ENCODE measurements around the gene GPR21. TPM values are rescaled to one million over a fixed set of nuclear protein-coding genes. Genes with fewer than 3 reads are reported as not detected.

GPR21 gene
- total RNA-seq, 1 donor from 2014 or later: 2.9 TPM

DNA sequence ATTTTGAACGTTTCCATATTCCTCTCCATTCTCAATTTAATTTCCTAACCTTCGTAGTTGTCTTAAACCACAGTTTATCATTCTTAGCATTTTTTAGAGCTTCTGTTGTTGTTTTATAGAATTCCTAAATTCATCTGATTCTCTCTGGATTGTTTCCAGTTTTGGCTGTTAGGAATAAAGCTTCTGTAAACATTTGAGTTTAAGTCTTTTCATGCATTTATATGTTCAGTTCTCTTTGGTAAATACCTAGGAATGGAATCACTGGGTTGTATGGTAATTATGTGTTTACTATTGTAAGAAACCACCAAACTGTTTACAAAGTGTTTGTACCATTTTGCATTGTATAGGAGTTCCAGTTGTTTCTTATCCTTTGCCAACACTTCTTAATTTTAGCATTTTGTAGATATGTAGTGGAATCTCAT is 29.7 kb downstream of the GPR21 start:
- TF ChIP-seq, protein P1, sequence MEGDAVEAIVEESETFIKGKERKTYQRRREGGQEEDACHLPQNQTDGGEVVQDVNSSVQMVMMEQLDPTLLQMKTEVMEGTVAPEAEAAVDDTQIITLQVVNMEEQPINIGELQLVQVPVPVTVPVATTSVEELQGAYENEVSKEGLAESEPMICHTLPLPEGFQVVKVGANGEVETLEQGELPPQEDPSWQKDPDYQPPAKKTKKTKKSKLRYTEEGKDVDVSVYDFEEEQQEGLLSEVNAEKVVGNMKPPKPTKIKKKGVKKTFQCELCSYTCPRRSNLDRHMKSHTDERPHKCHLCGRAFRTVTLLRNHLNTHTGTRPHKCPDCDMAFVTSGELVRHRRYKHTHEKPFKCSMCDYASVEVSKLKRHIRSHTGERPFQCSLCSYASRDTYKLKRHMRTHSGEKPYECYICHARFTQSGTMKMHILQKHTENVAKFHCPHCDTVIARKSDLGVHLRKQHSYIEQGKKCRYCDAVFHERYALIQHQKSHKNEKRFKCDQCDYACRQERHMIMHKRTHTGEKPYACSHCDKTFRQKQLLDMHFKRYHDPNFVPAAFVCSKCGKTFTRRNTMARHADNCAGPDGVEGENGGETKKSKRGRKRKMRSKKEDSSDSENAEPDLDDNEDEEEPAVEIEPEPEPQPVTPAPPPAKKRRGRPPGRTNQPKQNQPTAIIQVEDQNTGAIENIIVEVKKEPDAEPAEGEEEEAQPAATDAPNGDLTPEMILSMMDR (IDR thresholded peaks at IDR 0.05; ENCODE audit: unreplicated experiment): no peak
- Mint-ChIP-seq H3K27me3 (no peaks in the 10 kb centered on the region), H3K36me3 (ENCODE audit: insufficient read depth) (peaks cover 22% of the 10 kb centered on the region), H3K4me1 (ENCODE audit: low read depth) (no peaks in the 10 kb centered on the region), H3K9me3 (ENCODE audit: low read depth) (no peaks in the 10 kb centered on the region), H3K27ac (no peak overlapping the region), H3K4me3 (ENCODE audit: low read depth) (no peak overlapping the region)
- DNase-seq (ENCODE audit: low spot score, unreplicated experiment): no peak

DNA sequence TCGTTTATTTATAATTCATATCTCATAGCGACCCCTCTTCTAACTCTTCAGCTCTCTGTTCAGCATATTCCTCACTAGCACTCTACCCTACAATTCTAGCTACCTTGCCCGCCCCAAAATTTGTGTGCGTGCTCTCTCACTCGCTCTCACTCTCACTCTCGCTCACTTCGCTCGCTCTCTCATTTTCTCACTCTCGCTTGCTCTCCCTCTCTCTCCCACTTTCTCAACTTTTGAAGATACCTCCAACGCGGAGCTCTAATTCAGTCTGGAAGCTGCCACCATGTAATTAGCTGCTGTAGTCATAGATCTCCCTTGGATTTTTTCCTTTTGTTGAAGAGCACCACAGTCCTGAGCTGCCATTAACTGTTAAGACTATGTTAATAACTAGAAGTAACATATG is 30.4 kb downstream of the GPR21 start:
- peak overlapping the region; percentile 0 for H3K27ac Mint-ChIP-seq
- no peaks in the 10 kb centered on the region for H3K4me1 Mint-ChIP-seq (ENCODE audit: low read depth)
- no peak for DNase-seq (ENCODE audit: low spot score, unreplicated experiment)
- H3K36me3 Mint-ChIP-seq (ENCODE audit: insufficient read depth): peaks cover 20% of the 10 kb centered on the region
- no peaks in the 10 kb centered on the region for H3K9me3 Mint-ChIP-seq (ENCODE audit: low read depth)
- no peaks in the 10 kb centered on the region for H3K27me3 Mint-ChIP-seq
- TF ChIP-seq, protein P1 (IDR thresholded peaks at IDR 0.05; ENCODE audit: unreplicated experiment): no peak
- no peak overlapping the region for H3K4me3 Mint-ChIP-seq (ENCODE audit: low read depth)

DNA sequence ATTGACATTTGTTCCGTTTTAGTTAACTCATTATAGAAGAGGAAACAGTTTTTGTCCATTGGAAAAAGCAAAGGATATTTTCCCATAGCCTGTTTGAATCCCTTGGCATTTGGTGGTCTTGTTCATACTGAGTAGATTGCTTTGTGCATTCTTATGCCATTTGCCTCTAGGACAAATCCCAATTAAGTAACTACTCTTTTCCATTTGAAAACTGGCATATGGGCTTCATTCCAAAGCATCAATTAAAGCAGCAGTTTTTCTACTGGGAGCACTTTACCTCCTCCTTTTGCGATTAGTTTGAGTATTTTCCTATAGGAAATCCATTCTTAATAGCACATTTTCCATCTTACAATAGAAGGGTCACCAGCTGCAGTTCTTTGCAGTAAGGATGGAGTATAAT is 31.2 kb downstream of the GPR21 start:
- Mint-ChIP-seq H3K36me3 (ENCODE audit: insufficient read depth) (peaks cover 17% of the 10 kb centered on the region), H3K9me3 (ENCODE audit: low read depth) (no peaks in the 10 kb centered on the region), H3K27ac (no peak overlapping the region), H3K4me3 (ENCODE audit: low read depth) (no peak overlapping the region), H3K27me3 (no peaks in the 10 kb centered on the region), H3K4me1 (ENCODE audit: low read depth) (no peaks in the 10 kb centered on the region)
- TF ChIP-seq, protein P1 (IDR thresholded peaks at IDR 0.05; ENCODE audit: unreplicated experiment): no peak
- no peak for DNase-seq (ENCODE audit: low spot score, unreplicated experiment)

DNA sequence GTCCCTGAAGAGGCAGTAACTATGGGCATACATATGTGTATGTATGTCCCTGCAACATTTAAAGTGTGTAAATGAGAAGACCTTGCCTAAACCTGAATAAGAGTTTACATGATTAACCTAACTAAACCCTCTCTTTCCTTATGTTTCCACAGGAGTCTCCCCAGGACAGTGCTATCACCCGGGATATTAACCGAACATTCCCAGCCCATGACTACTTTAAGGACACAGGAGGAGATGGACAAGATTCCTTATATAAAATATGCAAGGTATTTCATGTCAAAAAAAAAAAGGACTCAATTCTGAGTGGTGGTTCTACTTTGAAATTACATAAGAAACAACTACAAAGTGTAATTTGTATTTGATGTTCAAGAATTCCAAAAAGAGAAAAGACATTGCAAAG is 31.7 kb downstream of the GPR21 start:
- H3K27ac Mint-ChIP-seq: no peak overlapping the region
- peaks cover 17% of the 10 kb centered on the region for H3K36me3 Mint-ChIP-seq (ENCODE audit: insufficient read depth)
- DNase-seq (ENCODE audit: low spot score, unreplicated experiment): no peak
- H3K9me3 Mint-ChIP-seq (ENCODE audit: low read depth): no peaks in the 10 kb centered on the region
- TF ChIP-seq, protein P1 (IDR thresholded peaks at IDR 0.05; ENCODE audit: unreplicated experiment): no peak
- H3K27me3 Mint-ChIP-seq: no peaks in the 10 kb centered on the region
- H3K4me1 Mint-ChIP-seq (ENCODE audit: low read depth): no peaks in the 10 kb centered on the region
- H3K4me3 Mint-ChIP-seq (ENCODE audit: low read depth): no peak overlapping the region

DNA sequence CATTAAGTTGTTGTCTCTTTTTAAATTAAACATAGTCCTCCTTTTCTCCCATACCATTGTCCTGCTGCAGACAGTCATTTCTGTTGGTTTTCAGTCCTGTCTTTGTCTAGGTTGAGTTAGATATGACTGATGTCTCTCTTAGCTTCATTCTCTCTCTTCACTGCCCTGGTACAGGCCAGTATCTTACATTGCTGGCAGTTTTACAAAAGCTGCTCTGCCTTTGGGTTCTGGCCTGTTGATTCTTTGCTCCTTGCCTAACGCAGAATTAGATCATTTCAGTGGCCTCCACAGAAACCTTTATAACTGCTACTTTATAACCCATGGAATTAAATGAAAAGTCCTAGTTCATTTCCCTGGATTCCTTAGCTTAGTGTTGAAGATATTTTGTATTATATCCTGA is 33.7 kb downstream of the GPR21 start:
- no peak overlapping the region for H3K4me3 Mint-ChIP-seq (ENCODE audit: low read depth)
- H3K27me3 Mint-ChIP-seq: no peaks in the 10 kb centered on the region
- no peaks in the 10 kb centered on the region for H3K4me1 Mint-ChIP-seq (ENCODE audit: low read depth)
- peaks cover 17% of the 10 kb centered on the region for H3K36me3 Mint-ChIP-seq (ENCODE audit: insufficient read depth)
- DNase-seq (ENCODE audit: low spot score, unreplicated experiment): no peak
- TF ChIP-seq, protein P1 (IDR thresholded peaks at IDR 0.05; ENCODE audit: unreplicated experiment): no peak
- no peaks in the 10 kb centered on the region for H3K9me3 Mint-ChIP-seq (ENCODE audit: low read depth)
- no peak overlapping the region for H3K27ac Mint-ChIP-seq

Measured in progenitor cell of endocrine pancreas (in vitro differentiated cells).